ENCODE results near the gene MAGI2.

- no peak for TF ChIP-seq CTCF (conservative IDR thresholded peaks at IDR 0.05 in 1 of 2, IDR thresholded peaks at IDR 0.05 in 1 of 2; ENCODE audit: extremely low read depth in 1 of 2, insufficient read depth in 1 of 2, low read depth in 1 of 2, low read length in 2 of 2)
- TF ChIP-seq EZH2 (IDR thresholded peaks at IDR 0.05; ENCODE audit: borderline replicate concordance, low read length) = no peak
Observed at GRCh38 chr7:78171398-78171797, 1282.1 kb downstream of the MAGI2 start.
